IPS-11a (cell line): ENCODE results near the gene PTRHD1.

Experiments used
- H3K4me3 ChIP-seq: one replicate; pipeline ENCODE4 v1.5.1; 2013; ENCODE audit warnings: low read depth, low read length, control low read depth

PTRHD1 gene

GRCh38 chr2:24762518-24762917 lies 30.7 kb downstream of the PTRHD1 start:
- no peak overlapping the region for H3K4me3 ChIP-seq

- no peak overlapping the region for H3K4me3 ChIP-seq
Observed at GRCh38 chr2:24761866-24762265, 31.3 kb downstream of the PTRHD1 start.

- H3K4me3 ChIP-seq: no peak overlapping the region
Observed at GRCh38 chr2:24756789-24757188, 36.4 kb downstream of the PTRHD1 start.

GRCh38 chr2:24754985-24755705 lies 38.0 kb downstream of the PTRHD1 start:
- H3K4me3 ChIP-seq: no peak overlapping the region

- H3K4me3 ChIP-seq: no peak overlapping the region
Observed at GRCh38 chr2:24749069-24749691, 44.0 kb downstream of the PTRHD1 start.

- H3K4me3 ChIP-seq: no peak overlapping the region
Observed at GRCh38 chr2:24747299-24747698, 45.9 kb downstream of the PTRHD1 start.

GRCh38 chr2:24745825-24746224 lies 47.4 kb downstream of the PTRHD1 start:
- H3K4me3 ChIP-seq: no peak overlapping the region

- no peak overlapping the region for H3K4me3 ChIP-seq
Observed at GRCh38 chr2:24744356-24744755, 48.8 kb downstream of the PTRHD1 start.

- no peak overlapping the region for H3K4me3 ChIP-seq
Observed at GRCh38 chr2:24743924-24744323, 49.3 kb downstream of the PTRHD1 start.

- H3K4me3 ChIP-seq: no peak overlapping the region
Observed at GRCh38 chr2:24742730-24743129, 50.5 kb downstream of the PTRHD1 start.

GRCh38 chr2:24740142-24740541 lies 53.0 kb downstream of the PTRHD1 start:
- no peak overlapping the region for H3K4me3 ChIP-seq
